GM12892 (cell line): ENCODE measurements around the gene AS3MT.
"Not testable (repeated sequence)": the region's sequence is repeated elsewhere in the genome, so short reads cannot be mapped to it uniquely, and the experiment has no call there.

Source experiments
- POLR2A ChIP-seq: IDR thresholded peaks from 2 replicates; pipeline ENCODE4 v1.6.1; 2011; ENCODE audit warnings: low read depth, low read length, control low read depth
- TAF1 ChIP-seq: IDR thresholded peaks from 2 replicates; pipeline ENCODE4 v1.6.1; 2011; ENCODE audit warnings: low read depth, mild to moderate bottlenecking, control low read depth, low read length, borderline replicate concordance

GRCh38 chr10:102838276-102838927 is 30.9 kb upstream of the AS3MT start:
- TF ChIP-seq POLR2A, TAF1: not testable (repeated sequence)
